K562 (cell line): ENCODE results near the gene CUX1. TPM values are rescaled to one million over a fixed set of nuclear protein-coding genes. Genes with fewer than 3 reads are reported as not detected.

Experiments used
- ATAC-seq: fragments of 200-7000 bp; cut with Tn5 transposase; 3 replicates; pipeline ENCODE4 v1.9.1; 2020; ENCODE audit warnings: moderate library complexity
- BruUV-seq: library from RNA; stranded (reverse); fragments of 400-500 nt; replicated peaks from 2 replicates; lab custom pipeline; 2021; lab: Mats Ljungman, UMichigan
- CTCF ChIA-PET: fragments of 300-600 bp; formaldehyde crosslinking; extraction: SDS; loops from one replicate; lab custom pipeline; 2021; ENCODE audit warnings: low intra/inter-chr PET ratio; lab: Yijun Ruan, JAX
- POLR2A ChIA-PET: fragments of 300-600, 350-650 bp; sonication (Branson Sonifier 250); formaldehyde crosslinking; extraction: SDS; loops from one replicate; lab custom pipeline; 2021; ENCODE audit warnings: antibody characterized with exemption, inconsistent platforms; lab: Yijun Ruan, JAX
- DNase-seq, 4 experiments: peaks; one replicate each; pipeline versions ENCODE4 v3.0.0 to v3.0.0-alpha.2; 2011 to 2018; ENCODE audit warnings: low spot score in 3 of 4, mixed read lengths in 3 of 4; ENCODE audit errors: extremely low read depth in 1 of 4
- FAIRE-seq: peaks from 2 replicates; lab custom pipeline; 2011; peaks lifted over from hg19 to GRCh38; lab: Jason Lieb, UNC
- H2AFZ ChIP-seq: 2 replicates; pipeline ENCODE4 v1.6.0; 2011; ENCODE audit warnings: low read depth, low read length, control low read depth, inconsistent platforms
- H3K27ac ChIP-seq: fragments of 200-600 bp; 3 replicates; pipeline ENCODE4 v1.8.0; 2011; ENCODE audit warnings: low read depth, mild to moderate bottlenecking, control low read depth, inconsistent platforms, low read length, moderate library complexity, mixed read lengths; ENCODE audit errors: extremely low read depth
- H3K27me3 ChIP-seq, 2 experiments: fragments of 300-600 bp in 1 of 2; 2 replicates in 1 of 2; 3 replicates in 1 of 2; pipeline versions ENCODE4 v1.6.0 to v1.8.0; 2011; ENCODE audit warnings: inconsistent platforms in 2 of 2, low read length in 2 of 2, mild to moderate bottlenecking in 1 of 2, mixed read lengths in 1 of 2, moderate library complexity in 1 of 2; ENCODE audit not compliant: control insufficient read depth in 2 of 2, insufficient read depth in 2 of 2
- H3K36me3 ChIP-seq: fragments of 300-600 bp; 3 replicates; pipeline ENCODE4 v1.8.0; 2011; ENCODE audit warnings: mild to moderate bottlenecking, low read length, inconsistent platforms; ENCODE audit not compliant: control insufficient read depth, insufficient read depth
- H3K4me1 ChIP-seq, 2 experiments: fragments of 200-600 bp in 1 of 2; replicated peaks in 1 of 2; 2 replicates in 1 of 2; 3 replicates in 1 of 2; pipeline versions ENCODE4 v1.5.1 to v1.8.0; 2011; ENCODE audit warnings: inconsistent platforms in 2 of 2, low read length in 2 of 2, mild to moderate bottlenecking in 1 of 2, mixed read lengths in 1 of 2, moderate library complexity in 1 of 2; ENCODE audit not compliant: control insufficient read depth in 2 of 2, insufficient read depth in 2 of 2
- H3K4me2 ChIP-seq: 2 replicates; pipeline ENCODE4 v1.6.1; 2011; ENCODE audit warnings: low read length, control low read depth, inconsistent platforms, mixed read lengths; ENCODE audit not compliant: insufficient read depth
- H3K4me3 ChIP-seq: fragments of 200-600 bp; sonication (generic), shearing (Covaris generic); 2 replicates; pipeline ENCODE4 v1.5.1; 2016; ENCODE audit warnings: control low read depth, inconsistent platforms
- H3K79me2 ChIP-seq: fragments of 200-600 bp; 3 replicates; pipeline ENCODE4 v1.8.0; 2011; ENCODE audit warnings: low read length, inconsistent platforms; ENCODE audit not compliant: control insufficient read depth, insufficient read depth
- H3K9ac ChIP-seq, 2 experiments: 2 replicates each; pipeline versions ENCODE4 v1.6.0 to v1.6.1; 2011; ENCODE audit warnings: low read depth in 2 of 2, low read length in 2 of 2, control low read depth in 1 of 2, inconsistent platforms in 1 of 2, mild to moderate bottlenecking in 1 of 2, mixed read lengths in 1 of 2; ENCODE audit not compliant: insufficient read depth in 1 of 2
- H3K9me1 ChIP-seq: one replicate; pipeline ENCODE4 v1.6.0; 2011; ENCODE audit warnings: inconsistent platforms, mild to moderate bottlenecking, low read length, moderate library complexity; ENCODE audit not compliant: control insufficient read depth, insufficient read depth
- H3K9me3 ChIP-seq: replicated peaks from 2 replicates; pipeline ENCODE4 v1.5.1; 2011; ENCODE audit warnings: low read depth, low read length, inconsistent platforms; ENCODE audit not compliant: control insufficient read depth, insufficient read depth
- H4K20me1 ChIP-seq: replicated peaks from 2 replicates; pipeline ENCODE4 v1.6.1; 2011; ENCODE audit warnings: low read length, inconsistent platforms, mixed read lengths; ENCODE audit not compliant: control insufficient read depth, insufficient read depth
- ATF3 ChIP-seq, 2 experiments: fragments of 450-650 bp in 1 of 2; sonication (generic) in 1 of 2; formaldehyde crosslinking in 1 of 2; IDR thresholded peaks in 1 of 2; conservative IDR thresholded peaks in 1 of 2; 2 replicates each; pipeline versions ENCODE4 v1.6.1 to v1.8.1; 2016 to 2023; ENCODE audit warnings: mild to moderate bottlenecking in 2 of 2, moderate library complexity in 2 of 2, inconsistent platforms in 1 of 2, missing genetic modification reagents in 1 of 2
- HEY1 ChIP-seq: fragments of 250-450 bp; sonication (Bioruptor Pico); IDR thresholded peaks from 2 replicates; pipeline ENCODE4 v1.5.0; 2020; ENCODE audit warnings: mild to moderate bottlenecking, moderate library complexity, borderline replicate concordance
- JUND ChIP-seq, 2 experiments: IDR thresholded peaks; 2 replicates in 1 of 2; 3 replicates in 1 of 2; pipeline ENCODE4 v1.6.1; 2011; ENCODE audit warnings: borderline replicate concordance in 2 of 2, low read depth in 2 of 2, low read length in 2 of 2, improper control_type of control experiment in 1 of 2, missing biosample characterization in 1 of 2, missing genetic modification characterization in 1 of 2, missing genetic modification reagents in 1 of 2
- ZNF239 ChIP-seq: fragments of 250-450 bp; sonication (Bioruptor Pico); IDR thresholded peaks from 2 replicates; pipeline ENCODE4 v1.4.0; 2020; ENCODE audit warnings: mild to moderate bottlenecking
- ZNF354B ChIP-seq: fragments of 250-450 bp; sonication (Bioruptor Pico); IDR thresholded peaks from 2 replicates; pipeline ENCODE4 v1.4.0; 2020
- whole genome bisulfite sequencing: fragments of 100-300 bp; shearing (Covaris generic); methylation state at CpG from one replicate; pipeline ENCODE4 v1.1.6; 2016; ENCODE audit warnings: low coverage, mixed read lengths; ENCODE audit not compliant: insufficient coverage; ENCODE audit errors: missing lambda C conversion rate; 5-methylcytosine and 5-hydroxymethylcytosine counted together
- in situ Hi-C: fragments of 300-500 bp; cut with MboI; formaldehyde crosslinking; loops from 4 replicates; pipeline ENCODE4 v1.15.0; 2018; ENCODE audit warnings: inconsistent platforms, mixed read lengths
- intact Hi-C: fragments of 100-400 bp; cut with micrococcal nuclease; formaldehyde crosslinking; loops from 2 replicates; pipeline ENCODE4 v1.14.2; 2022
- polyA plus RNA-seq, 8 experiments: library from polyadenylated mRNA; depleted of rRNA in 4 of 8; stranded (reverse) in 5 of 8; unstranded in 3 of 8; fragments of >200 nt; fragmentation: Nextera tagmentation in 2 of 8; fragmentation: Illumina TruSeq in 1 of 8; extraction: Ambion mirVana in 2 of 8; extraction: Trizol in 1 of 8; gene quantifications; 2 replicates each; pipeline versions ENCODE4 v1.2.1 to v1.2.3, GENCODE V29; 2011 to 2014; ENCODE audit warnings: inconsistent platforms in 1 of 8, missing spikeins in 1 of 8
- total RNA-seq, 7 experiments: library from RNA; depleted of rRNA in 6 of 7; stranded (reverse); fragments of >200 nt in 6 of 7; fragmentation: Illumina TruSeq in 2 of 7; extraction: Trizol in 2 of 7; gene quantifications; 2 replicates each; pipeline versions ENCODE4 v1.2.1 to v1.2.3, GENCODE V29; 2011 to 2021; ENCODE audit warnings: low replicate concordance in 1 of 7
- TF ChIP-seq, protein P1 (sequence below): fragments of 250-450 bp; sonication (Bioruptor Pico); IDR thresholded peaks from 2 replicates; pipeline ENCODE4 v1.9.0; 2021; ENCODE audit warnings: mild to moderate bottlenecking, inconsistent platforms

The CUX1 gene
- total and polyA plus RNA-seq, 9 of the 15 experiments (the other 6 are each of a cell fraction or from before 2014, with no cell fraction given) = 3.6 to 55.3 (median 25.2) TPM

DNA sequence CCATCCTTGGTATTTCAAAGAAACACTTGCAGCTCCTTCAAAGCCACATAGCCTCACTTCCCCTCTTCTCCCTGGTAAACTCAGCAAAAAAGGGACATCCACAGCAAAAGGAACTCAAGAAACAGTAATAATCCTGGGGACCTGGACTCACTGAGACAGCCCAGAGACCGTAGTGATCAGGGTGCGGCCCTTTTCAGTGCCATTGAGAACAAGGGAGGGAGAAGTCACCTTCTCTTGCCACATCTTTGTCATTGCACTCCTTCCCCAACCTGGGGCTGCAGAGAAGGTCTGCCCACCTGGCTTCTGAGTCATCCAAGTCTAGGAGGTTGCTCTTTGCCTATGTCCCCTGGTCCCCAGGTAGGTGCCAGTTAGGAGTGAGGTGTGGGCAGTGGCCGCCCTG lies 375.4 kb downstream of the CUX1 start:
- CTCF ChIA-PET = no interaction called here
- H4K20me1 ChIP-seq = peaks cover 4% of the 10 kb centered on the region; the same call in 1 of the 2 replicates
- no peak overlapping the region for H2AFZ ChIP-seq
- no peaks in the 10 kb centered on the region for H3K79me2 ChIP-seq
- H3K27me3 ChIP-seq = no peaks in the 10 kb centered on the region
- WGBS = 95% methylated on average over 3 of the region's 3 CpGs
- no TSS peak for BruUV-seq
- no peak overlapping the region for H3K27ac ChIP-seq
- no peak for ATAC-seq
- no peak for FAIRE-seq
- no peak overlapping the region for H3K4me2 ChIP-seq
- intact Hi-C loops (no loop called here), in situ Hi-C loops (no loop called here)
- no peak overlapping the region for H3K9ac ChIP-seq
- H3K9me3 ChIP-seq = no peaks in the 10 kb centered on the region
- peaks cover 0 to 7% of the 10 kb centered on the region in 2 experiments; a peak in 1 of 5 replicates for H3K4me1 ChIP-seq
- H3K9me1 ChIP-seq = no peaks in the 10 kb centered on the region
- no peak overlapping the region for H3K4me3 ChIP-seq
- TF ChIP-seq ZNF354B = no peak
- peak; percentile 62 for TF ChIP-seq ZNF239 (CRISPR knock-in tag)
- TF ChIP-seq HEY1 (CRISPR knock-in tag) = no peak
- POLR2A ChIA-PET = interaction anchor here (1.1 kb wide), 1 partner anchor 8 kb away, joined by 3 read pairs; no protein-coding TSS in a partner anchor
- H3K36me3 ChIP-seq = peaks cover 73% of the 10 kb centered on the region
- DNase-seq = no peak

- no peak overlapping the region for H3K27ac ChIP-seq
- no peak overlapping the region for H3K4me2 ChIP-seq
- BruUV-seq = no TSS peak
- DNase-seq (no peak), ATAC-seq (no peak), FAIRE-seq (no peak)
- no peak overlapping the region for H2AFZ ChIP-seq
- in situ Hi-C loops (no loop called here), intact Hi-C loops (no loop called here)
- peaks cover 7% of the 10 kb centered on the region; the same call in 1 of the 2 replicates for H4K20me1 ChIP-seq
- no peaks in the 10 kb centered on the region for H3K27me3 ChIP-seq
- WGBS = 88% methylated on average over 7 of the region's 8 CpGs
- no peaks in the 10 kb centered on the region for H3K9me3 ChIP-seq
- CTCF ChIA-PET = no interaction called here
- H3K4me3 ChIP-seq = no peak overlapping the region
- TF ChIP-seq ATF3 (IDR thresholded peaks at IDR 0.05) (peak; percentile 58), ATF3 (CRISPR knock-in tag; conservative IDR thresholded peaks at IDR 0.05) (no peak), JUND (IDR thresholded peaks at IDR 0.05; ENCODE audit: borderline replicate concordance, low read depth, low read length) (peak; percentile 16; the same call in 1 of the 2 replicates), JUND (tag; IDR thresholded peaks at IDR 0.05; ENCODE audit: borderline replicate concordance, low read depth, low read length) (no peak)
- TF ChIP-seq, protein P1, sequence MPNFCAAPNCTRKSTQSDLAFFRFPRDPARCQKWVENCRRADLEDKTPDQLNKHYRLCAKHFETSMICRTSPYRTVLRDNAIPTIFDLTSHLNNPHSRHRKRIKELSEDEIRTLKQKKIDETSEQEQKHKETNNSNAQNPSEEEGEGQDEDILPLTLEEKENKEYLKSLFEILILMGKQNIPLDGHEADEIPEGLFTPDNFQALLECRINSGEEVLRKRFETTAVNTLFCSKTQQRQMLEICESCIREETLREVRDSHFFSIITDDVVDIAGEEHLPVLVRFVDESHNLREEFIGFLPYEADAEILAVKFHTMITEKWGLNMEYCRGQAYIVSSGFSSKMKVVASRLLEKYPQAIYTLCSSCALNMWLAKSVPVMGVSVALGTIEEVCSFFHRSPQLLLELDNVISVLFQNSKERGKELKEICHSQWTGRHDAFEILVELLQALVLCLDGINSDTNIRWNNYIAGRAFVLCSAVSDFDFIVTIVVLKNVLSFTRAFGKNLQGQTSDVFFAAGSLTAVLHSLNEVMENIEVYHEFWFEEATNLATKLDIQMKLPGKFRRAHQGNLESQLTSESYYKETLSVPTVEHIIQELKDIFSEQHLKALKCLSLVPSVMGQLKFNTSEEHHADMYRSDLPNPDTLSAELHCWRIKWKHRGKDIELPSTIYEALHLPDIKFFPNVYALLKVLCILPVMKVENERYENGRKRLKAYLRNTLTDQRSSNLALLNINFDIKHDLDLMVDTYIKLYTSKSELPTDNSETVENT (CRISPR knock-in tag) = no peak
- H3K4me1 ChIP-seq = peaks cover 0 to 7% of the 10 kb centered on the region in 2 experiments; a peak in 1 of 5 replicates
- no peak overlapping the region for H3K9ac ChIP-seq
- H3K36me3 ChIP-seq = peaks cover 80% of the 10 kb centered on the region
- no peaks in the 10 kb centered on the region for H3K9me1 ChIP-seq
- POLR2A ChIA-PET = interaction anchor here (0.6 kb wide), 1 partner anchor 28 kb away, joined by 5 read pairs; no protein-coding TSS in a partner anchor
- no peaks in the 10 kb centered on the region for H3K79me2 ChIP-seq
Observed at GRCh38 chr7:102193806-102194205, 376.4 kb downstream of the CUX1 start.
